Gastroesophageal sphincter (tissue), 3 donors: ENCODE measurements around the gene HTR2B.

Source experiments
- POLR2A ChIP-seq, 2 donors: fragments of 450-650 bp; IDR thresholded peaks; one replicate each; pipeline ENCODE4 v1.6.1; 2017; ENCODE audit warnings: antibody characterized with exemption in 2 of 2, mild to moderate bottlenecking in 2 of 2, moderate library complexity in 1 of 2
- TF ChIP-seq, protein P1 (sequence below), 4 experiments: fragments of 200-600 bp in 2 of 4; fragments of 450-650 bp in 2 of 4; sonication (generic) in 1 of 4; IDR thresholded peaks; one replicate each; pipeline ENCODE4 v1.5.1; 2017 to 2019; ENCODE audit warnings: antibody characterized with exemption in 4 of 4, mild to moderate bottlenecking in 2 of 4, moderate library complexity in 2 of 4

DNA sequence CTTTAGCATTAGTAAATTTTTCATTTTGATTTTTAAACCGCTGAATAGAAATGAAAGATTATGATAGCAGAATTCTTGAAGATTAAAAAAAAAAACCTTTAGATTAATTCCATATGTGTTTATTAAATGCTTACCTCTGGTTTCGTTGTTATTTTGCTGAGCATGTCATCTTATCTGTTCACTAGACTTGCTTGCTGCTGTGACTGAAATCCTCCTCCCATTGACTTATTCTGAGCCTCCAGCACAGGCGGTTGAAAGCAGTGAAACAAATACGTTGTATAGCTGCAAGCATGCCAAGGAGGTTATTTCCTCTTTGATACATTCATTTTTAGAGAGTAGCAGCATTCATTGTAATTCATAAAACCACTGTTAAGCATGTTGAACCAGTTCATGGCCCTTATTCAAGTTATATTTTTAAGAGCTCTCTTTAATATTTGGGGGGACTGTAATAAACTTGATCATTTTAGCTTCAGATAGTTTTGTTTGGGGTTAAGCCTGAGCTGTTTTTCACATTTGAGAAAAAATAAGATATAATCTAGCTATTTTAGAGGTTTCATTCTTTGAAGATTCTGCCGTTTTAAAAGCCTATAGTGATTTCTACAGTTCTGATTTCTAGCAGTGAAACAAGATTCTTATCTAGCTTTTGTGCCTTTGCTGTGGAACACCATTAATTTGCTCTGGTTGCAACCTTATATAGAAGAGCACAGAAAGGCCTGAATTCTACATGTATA lies at the start of gene HTR2B:
- no peak for TF ChIP-seq POLR2A (IDR thresholded peaks at IDR 0.05)
- TF ChIP-seq, protein P1, sequence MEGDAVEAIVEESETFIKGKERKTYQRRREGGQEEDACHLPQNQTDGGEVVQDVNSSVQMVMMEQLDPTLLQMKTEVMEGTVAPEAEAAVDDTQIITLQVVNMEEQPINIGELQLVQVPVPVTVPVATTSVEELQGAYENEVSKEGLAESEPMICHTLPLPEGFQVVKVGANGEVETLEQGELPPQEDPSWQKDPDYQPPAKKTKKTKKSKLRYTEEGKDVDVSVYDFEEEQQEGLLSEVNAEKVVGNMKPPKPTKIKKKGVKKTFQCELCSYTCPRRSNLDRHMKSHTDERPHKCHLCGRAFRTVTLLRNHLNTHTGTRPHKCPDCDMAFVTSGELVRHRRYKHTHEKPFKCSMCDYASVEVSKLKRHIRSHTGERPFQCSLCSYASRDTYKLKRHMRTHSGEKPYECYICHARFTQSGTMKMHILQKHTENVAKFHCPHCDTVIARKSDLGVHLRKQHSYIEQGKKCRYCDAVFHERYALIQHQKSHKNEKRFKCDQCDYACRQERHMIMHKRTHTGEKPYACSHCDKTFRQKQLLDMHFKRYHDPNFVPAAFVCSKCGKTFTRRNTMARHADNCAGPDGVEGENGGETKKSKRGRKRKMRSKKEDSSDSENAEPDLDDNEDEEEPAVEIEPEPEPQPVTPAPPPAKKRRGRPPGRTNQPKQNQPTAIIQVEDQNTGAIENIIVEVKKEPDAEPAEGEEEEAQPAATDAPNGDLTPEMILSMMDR (IDR thresholded peaks at IDR 0.05), result no peak
